Mammary epithelial cell (primary cell): ENCODE data around the gene PLAC9.

Experiments
- EZH2 ChIP-seq: IDR thresholded peaks from 2 replicates; pipeline ENCODE4 v1.6.1; 2012; ENCODE audit warnings: low read length, inconsistent platforms, borderline replicate concordance
- TF ChIP-seq, protein P1 (sequence below), 2 donors: IDR thresholded peaks in 1 of 2; conservative IDR thresholded peaks in 1 of 2; 2 replicates each; pipeline ENCODE4 v1.5.1; 2011 to 2012; ENCODE audit warnings: inconsistent platforms in 2 of 2, low read length in 2 of 2, mild to moderate bottlenecking in 2 of 2, control low read depth in 1 of 2, low read depth in 1 of 2; ENCODE audit not compliant: insufficient read depth in 1 of 2; ENCODE audit errors: extremely low read depth in 1 of 2

DNA sequence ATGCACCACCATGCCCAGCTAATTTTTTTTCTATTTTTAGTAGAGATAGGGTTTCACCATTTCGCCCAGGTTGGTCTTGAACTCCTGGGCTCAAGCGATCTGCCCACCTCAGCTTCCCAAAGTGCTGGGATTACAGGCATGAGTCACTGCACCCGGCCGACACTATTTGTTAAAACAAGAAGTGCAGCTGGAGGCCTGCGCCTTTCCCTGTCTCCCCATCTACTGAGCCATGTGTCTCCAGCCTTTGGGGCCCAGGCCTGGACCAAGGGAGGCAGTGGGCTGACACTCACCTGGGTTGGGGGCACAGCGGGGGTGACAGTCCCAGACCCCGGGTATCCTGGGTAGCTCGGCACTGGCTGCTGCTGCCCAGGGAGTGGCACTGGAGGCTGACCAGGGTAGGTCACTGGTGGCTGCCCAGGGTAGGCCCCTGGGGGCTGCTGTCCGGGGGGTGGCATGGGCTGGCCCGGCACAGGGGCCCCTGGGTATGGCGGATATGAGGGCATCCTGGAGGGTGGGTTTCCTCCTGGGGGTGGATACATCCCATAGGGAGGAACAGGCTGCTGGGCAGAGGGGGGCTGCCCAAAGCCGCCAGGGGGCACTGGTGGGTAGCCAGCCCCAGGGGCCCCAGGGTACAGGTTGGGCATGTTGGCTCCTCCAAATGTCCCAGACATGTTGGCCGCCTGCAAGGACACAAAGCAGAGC lies 36.3 kb downstream of the PLAC9 start:
- TF ChIP-seq, protein P1, sequence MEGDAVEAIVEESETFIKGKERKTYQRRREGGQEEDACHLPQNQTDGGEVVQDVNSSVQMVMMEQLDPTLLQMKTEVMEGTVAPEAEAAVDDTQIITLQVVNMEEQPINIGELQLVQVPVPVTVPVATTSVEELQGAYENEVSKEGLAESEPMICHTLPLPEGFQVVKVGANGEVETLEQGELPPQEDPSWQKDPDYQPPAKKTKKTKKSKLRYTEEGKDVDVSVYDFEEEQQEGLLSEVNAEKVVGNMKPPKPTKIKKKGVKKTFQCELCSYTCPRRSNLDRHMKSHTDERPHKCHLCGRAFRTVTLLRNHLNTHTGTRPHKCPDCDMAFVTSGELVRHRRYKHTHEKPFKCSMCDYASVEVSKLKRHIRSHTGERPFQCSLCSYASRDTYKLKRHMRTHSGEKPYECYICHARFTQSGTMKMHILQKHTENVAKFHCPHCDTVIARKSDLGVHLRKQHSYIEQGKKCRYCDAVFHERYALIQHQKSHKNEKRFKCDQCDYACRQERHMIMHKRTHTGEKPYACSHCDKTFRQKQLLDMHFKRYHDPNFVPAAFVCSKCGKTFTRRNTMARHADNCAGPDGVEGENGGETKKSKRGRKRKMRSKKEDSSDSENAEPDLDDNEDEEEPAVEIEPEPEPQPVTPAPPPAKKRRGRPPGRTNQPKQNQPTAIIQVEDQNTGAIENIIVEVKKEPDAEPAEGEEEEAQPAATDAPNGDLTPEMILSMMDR (conservative IDR thresholded peaks at IDR 0.05 in 1 of 2, IDR thresholded peaks at IDR 0.05 in 1 of 2; ENCODE audit: extremely low read depth in 1 of 2, insufficient read depth in 1 of 2, low read depth in 1 of 2, low read length in 2 of 2): no peak
- no peak for TF ChIP-seq EZH2
